CD4-positive, alpha-beta T cell treated with Interleukin-1 beta for 1 hour (primary cell): ENCODE measurements around the gene CNKSR1.

Experiments used
- DNase-seq, 2 donors: peaks; one replicate each; pipeline ENCODE4 v3.0.0-alpha.2; 2020 to 2022

Gene CNKSR1

GRCh38 chr1:26177182-26177684, at the start of gene CNKSR1:
Gene CNKSR1, plus strand, starts transcription at chr1:26177491. Its CDS starts 57 bp downstream, at chr1:26177548.
- DNase-seq: peak in 1 of 2 donors; percentile 19

GRCh38 chr1:26129778-26130177, 47.5 kb upstream of the CNKSR1 start:
- DNase-seq: no peak

- no peak for DNase-seq
Observed at GRCh38 chr1:26130695-26131094, 46.6 kb upstream of the CNKSR1 start.

- DNase-seq: no peak
Observed at GRCh38 chr1:26132128-26132833, 45.0 kb upstream of the CNKSR1 start.

- no peak for DNase-seq
Observed at GRCh38 chr1:26132834-26133167, 44.5 kb upstream of the CNKSR1 start.

GRCh38 chr1:26134466-26134865, 42.8 kb upstream of the CNKSR1 start:
- no peak for DNase-seq

GRCh38 chr1:26138974-26139558, 38.2 kb upstream of the CNKSR1 start:
- no peak for DNase-seq

GRCh38 chr1:26142159-26142558, 35.1 kb upstream of the CNKSR1 start:
- DNase-seq: no peak

- peak; percentile 77 for DNase-seq
Observed at GRCh38 chr1:26145041-26145959, 32.0 kb upstream of the CNKSR1 start.

- DNase-seq: no peak
Observed at GRCh38 chr1:26145960-26146294, 31.4 kb upstream of the CNKSR1 start.

- no peak for DNase-seq
Observed at GRCh38 chr1:26148887-26149286, 28.4 kb upstream of the CNKSR1 start.

- no peak for DNase-seq
Observed at GRCh38 chr1:26153966-26154532, 23.2 kb upstream of the CNKSR1 start.

- DNase-seq: no peak
Observed at GRCh38 chr1:26154750-26155149, 22.5 kb upstream of the CNKSR1 start.

- DNase-seq: no peak
Observed at GRCh38 chr1:26155370-26156284, 21.7 kb upstream of the CNKSR1 start.

- no peak for DNase-seq
Observed at GRCh38 chr1:26156285-26157038, 20.8 kb upstream of the CNKSR1 start.

GRCh38 chr1:26158271-26158907, 18.9 kb upstream of the CNKSR1 start:
- DNase-seq: no peak

GRCh38 chr1:26158908-26159742, 18.2 kb upstream of the CNKSR1 start, which contains the start of gene FAM110D:
Gene FAM110D, plus strand, starts transcription at chr1:26159079. Its CDS starts 2,213 bp downstream, at chr1:26161292.
- DNase-seq: no peak

- no peak for DNase-seq
Observed at GRCh38 chr1:26159743-26160039, 17.6 kb upstream of the CNKSR1 start.

- DNase-seq: no peak
Observed at GRCh38 chr1:26160527-26161414, 16.5 kb upstream of the CNKSR1 start.
